CD4-positive, alpha-beta T cell (primary cell): ENCODE measurements around the gene FBN3. TPM values are rescaled to one million over a fixed set of nuclear protein-coding genes. Genes with fewer than 3 reads are reported as not detected.

Source experiments
- ATAC-seq: fragments of 200-7000 bp; cut with Tn5 transposase; one replicate; pipeline ENCODE4 v1.10.0; 2022; ENCODE audit warnings: mild to moderate bottlenecking; ENCODE audit not compliant: poor library complexity
- CTCF ChIA-PET: fragments of 350-600 bp; sonication (Branson Sonifier 250); formaldehyde crosslinking; loops from one replicate; lab custom pipeline; 2021; ENCODE audit warnings: antibody characterized with exemption, inconsistent platforms; lab: Charles Lee
- POLR2A ChIA-PET: fragments of 350-600 bp; sonication (Branson Sonifier 250); formaldehyde crosslinking; loops from one replicate; lab custom pipeline; 2021; ENCODE audit warnings: antibody characterized with exemption, inconsistent platforms; lab: Charles Lee
- DNase-seq, 14 experiments: peaks; one replicate each; pipeline ENCODE4 v3.0.0-alpha.2; 2013 to 2020; ENCODE audit warnings: mixed read lengths in 2 of 14
- H3K27ac ChIP-seq, 2 donors: one replicate each; pipeline versions ENCODE4 v1.5.1 to v1.7.0; 2013; ENCODE audit warnings: low read length in 2 of 2, low read depth in 1 of 2, mild to moderate bottlenecking in 1 of 2
- H3K27me3 ChIP-seq, 2 experiments: 1 replicate in 1 of 2; 2 replicates in 1 of 2; pipeline versions ENCODE4 v1.6.1 to v1.7.0; 2013; ENCODE audit warnings: low read length in 2 of 2, control low read depth in 1 of 2, mild to moderate bottlenecking in 1 of 2, moderate library complexity in 1 of 2; ENCODE audit not compliant: insufficient read depth in 2 of 2, control insufficient read depth in 1 of 2
- H3K36me3 ChIP-seq: one replicate; pipeline ENCODE4 v1.6.1; 2013; ENCODE audit warnings: low read length, control low read depth; ENCODE audit not compliant: insufficient read depth
- H3K4me1 ChIP-seq: one replicate; pipeline ENCODE4 v1.6.1; 2013; ENCODE audit warnings: low read length, control low read depth; ENCODE audit not compliant: insufficient read depth
- H3K4me3 ChIP-seq: one replicate; pipeline ENCODE4 v1.5.1; 2013; ENCODE audit warnings: mild to moderate bottlenecking, low read length, moderate library complexity
- H3K9me3 ChIP-seq, 2 experiments: 1 replicate in 1 of 2; 2 replicates in 1 of 2; pipeline versions ENCODE4 v1.6.1 to v1.7.0; 2013; ENCODE audit warnings: low read length in 2 of 2, mild to moderate bottlenecking in 2 of 2, control low read depth in 1 of 2, moderate library complexity in 1 of 2; ENCODE audit not compliant: control insufficient read depth in 1 of 2, insufficient read depth in 1 of 2
- H3K27ac Mint-ChIP-seq: one replicate; pipeline ENCODE4 v1.8.0; 2020; ENCODE audit warnings: mixed read lengths
- H3K27me3 Mint-ChIP-seq: one replicate; pipeline ENCODE4 v1.8.0; 2021; ENCODE audit warnings: mixed read lengths
- H3K36me3 Mint-ChIP-seq: one replicate; pipeline ENCODE4 v1.8.0; 2021; ENCODE audit warnings: low read depth, mixed read lengths
- H3K4me1 Mint-ChIP-seq: one replicate; pipeline ENCODE4 v1.8.0; 2021; ENCODE audit warnings: low read depth, mixed read lengths
- H3K4me3 Mint-ChIP-seq: one replicate; pipeline ENCODE4 v1.8.0; 2020; ENCODE audit warnings: mild to moderate bottlenecking, mixed read lengths
- H3K9me3 Mint-ChIP-seq: one replicate; pipeline ENCODE4 v1.8.0; 2020; ENCODE audit warnings: mixed read lengths
- CTCF ChIP-seq: fragments of 200-600 bp; IDR thresholded peaks from one replicate; pipeline ENCODE4 v1.8.0; 2022; ENCODE audit warnings: antibody characterized with exemption, mild to moderate bottlenecking
- intact Hi-C, 2 experiments: fragments of 100-400 bp; cut with DNase I in 1 of 2; cut with micrococcal nuclease in 1 of 2; formaldehyde crosslinking; loops; one replicate each; pipeline versions ENCODE4 v1.15.1 to v1.9.0; 2023 to 2025; cut with DNase I, micrococcal nuclease
- total RNA-seq, 174 experiments: library from RNA in 2 of 174; stranded (reverse) in 2 of 174; gene quantifications; one replicate each; pipeline ENCODE4 v1.2.3 and lab custom pipeline; 2021 to 2026

Gene FBN3
- total RNA-seq, 2 experiments from 2014 or later: not detected

GRCh38 chr19:8137425-8137824 is 12.0 kb downstream of the FBN3 start:
- no peaks in the 10 kb centered on the region for H3K27me3 ChIP-seq
- no peaks in the 10 kb centered on the region for H3K36me3 ChIP-seq
- ChIA-PET CTCF (no interaction called here), POLR2A (no interaction called here)
- no peak overlapping the region for H3K4me3 ChIP-seq
- ATAC-seq: no peak
- H3K9me3 Mint-ChIP-seq: no peaks in the 10 kb centered on the region
- no peaks in the 10 kb centered on the region for H3K36me3 Mint-ChIP-seq
- intact Hi-C loops: no loop called here
- H3K27ac ChIP-seq: no peak overlapping the region
- H3K4me3 Mint-ChIP-seq: no peak overlapping the region
- TF ChIP-seq CTCF: no peak
- no peak overlapping the region for H3K27ac Mint-ChIP-seq
- no peak for DNase-seq
- peaks cover 0 to 6% of the 10 kb centered on the region in 2 experiments for H3K9me3 ChIP-seq
- H3K4me1 ChIP-seq: no peaks in the 10 kb centered on the region
- H3K4me1 Mint-ChIP-seq: no peaks in the 10 kb centered on the region
- H3K27me3 Mint-ChIP-seq: no peaks in the 10 kb centered on the region

- TF ChIP-seq CTCF: no peak
- intact Hi-C loops: no loop called here
- POLR2A ChIA-PET: no interaction called here
- Histone ChIP-seq H3K4me1 (no peaks in the 10 kb centered on the region), H3K27ac (no peak overlapping the region), H3K4me3 (no peak overlapping the region), H3K27me3 (no peaks in the 10 kb centered on the region), H3K9me3 (no peaks in the 10 kb centered on the region), H3K36me3 (no peaks in the 10 kb centered on the region)
- Mint-ChIP-seq H3K27me3 (no peaks in the 10 kb centered on the region), H3K36me3 (no peaks in the 10 kb centered on the region), H3K4me1 (no peaks in the 10 kb centered on the region), H3K4me3 (no peak overlapping the region), H3K9me3 (no peaks in the 10 kb centered on the region), H3K27ac (no peak overlapping the region)
- DNase-seq: no peak
- CTCF ChIA-PET: no interaction called here
- no peak for ATAC-seq
These were observed 13.3 kb downstream of the FBN3 start for GRCh38 chr19:8135946-8136618.

GRCh38 chr19:8132858-8133458 is 16.4 kb downstream of the FBN3 start:
- no peaks in the 10 kb centered on the region for H3K27me3 Mint-ChIP-seq
- no peaks in the 10 kb centered on the region for H3K36me3 Mint-ChIP-seq
- Histone ChIP-seq H3K4me1 (no peaks in the 10 kb centered on the region), H3K27ac (no peak overlapping the region), H3K36me3 (no peaks in the 10 kb centered on the region), H3K4me3 (no peak overlapping the region), H3K27me3 (no peaks in the 10 kb centered on the region), H3K9me3 (no peaks in the 10 kb centered on the region)
- DNase-seq (no peak), ATAC-seq (no peak)
- no peak overlapping the region for H3K27ac Mint-ChIP-seq
- H3K9me3 Mint-ChIP-seq: no peaks in the 10 kb centered on the region
- H3K4me1 Mint-ChIP-seq: no peaks in the 10 kb centered on the region
- no peak overlapping the region for H3K4me3 Mint-ChIP-seq
- intact Hi-C loops: no loop called here
- CTCF ChIA-PET: no interaction called here
- POLR2A ChIA-PET: no interaction called here
- no peak for TF ChIP-seq CTCF
